ENCODE measurements around the gene GTF2F2.
A peak's percentile ranks its signal among the peaks of the same experiment; 100 is the strongest.

The GTF2F2 gene

DNA sequence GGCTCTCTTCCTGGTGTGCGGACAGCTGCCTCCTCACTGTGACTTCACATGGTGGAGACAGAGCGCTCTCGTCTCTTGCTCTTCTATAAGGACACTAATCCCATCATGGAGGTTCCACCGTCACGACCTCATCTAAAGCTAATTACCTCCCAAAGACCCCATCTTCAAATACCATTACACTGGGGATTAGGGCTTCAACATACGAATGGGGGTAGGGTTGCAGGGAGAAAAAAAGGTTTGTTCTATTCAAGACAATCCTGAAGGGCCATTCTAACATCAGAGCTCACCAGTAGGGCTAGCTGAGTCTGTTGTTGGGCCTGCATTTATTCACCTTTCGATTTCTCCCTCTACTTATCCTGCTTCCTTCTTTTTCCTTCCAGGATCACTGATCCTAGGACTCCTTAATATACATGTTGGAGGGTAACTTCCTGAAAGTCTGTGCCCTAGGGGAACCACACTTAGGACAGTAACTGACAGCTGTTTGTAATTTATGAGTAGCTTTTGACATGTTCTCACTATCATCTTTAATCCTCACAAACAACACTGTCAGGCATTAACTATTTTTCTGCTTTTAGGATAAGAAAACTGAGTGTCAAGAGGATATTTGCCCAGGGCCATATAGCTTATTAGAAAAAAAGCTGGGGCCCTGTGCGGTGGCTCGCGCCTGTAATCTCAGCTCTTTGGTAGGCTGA, 18.8 kb upstream of the GTF2F2 start:
- no peak for FAIRE-seq
- no peak for TF ChIP-seq SPI1 (IDR thresholded peaks at IDR 0.05; ENCODE audit: low read depth, low read length)
- TF ChIP-seq PAX5 (IDR thresholded peaks at IDR 0.05; ENCODE audit: insufficient read depth, low read length, severe bottlenecking): no peak
- TF ChIP-seq POLR2AphosphoS5 (IDR thresholded peaks at IDR 0.05; ENCODE audit: low read depth, low read length): no peak
- TF ChIP-seq POLR2A (IDR thresholded peaks at IDR 0.05; ENCODE audit: low read depth, low read length): no peak
- no peak for TF ChIP-seq TAF1 (IDR thresholded peaks at IDR 0.05; ENCODE audit: low read depth, low read length)
- DNase-seq (ENCODE audit: insufficient read length, low spot score): no peak

DNA sequence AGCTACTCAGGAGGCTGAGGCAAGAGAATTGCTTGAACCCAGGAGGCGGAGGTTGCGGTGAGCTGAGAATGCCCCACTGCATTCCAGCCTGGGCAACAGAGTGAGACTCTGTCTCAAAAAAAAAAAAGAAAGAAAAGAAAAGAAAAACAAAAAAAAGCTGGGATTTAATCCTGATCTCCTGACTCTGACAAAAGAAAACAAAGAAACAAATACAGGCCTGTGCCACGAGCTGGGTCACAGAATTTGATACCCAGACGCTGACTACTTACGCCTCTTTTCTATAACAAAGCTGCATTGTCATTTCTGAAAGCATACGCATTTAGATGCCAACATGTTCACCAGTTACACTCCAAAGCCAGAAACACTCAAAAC, 18.2 kb upstream of the GTF2F2 start:
- DNase-seq (ENCODE audit: insufficient read length, low spot score) (no peak), FAIRE-seq (no peak)
- TF ChIP-seq PAX5 (IDR thresholded peaks at IDR 0.05; ENCODE audit: insufficient read depth, low read length, severe bottlenecking): no peak
- TF ChIP-seq SPI1 (IDR thresholded peaks at IDR 0.05; ENCODE audit: low read depth, low read length): no peak
- no peak for TF ChIP-seq TAF1 (IDR thresholded peaks at IDR 0.05; ENCODE audit: low read depth, low read length)
- no peak for TF ChIP-seq POLR2A (IDR thresholded peaks at IDR 0.05; ENCODE audit: low read depth, low read length)
- no peak for TF ChIP-seq POLR2AphosphoS5 (IDR thresholded peaks at IDR 0.05; ENCODE audit: low read depth, low read length)
- TF ChIP-seq POU2F2 (IDR thresholded peaks at IDR 0.05; ENCODE audit: low read depth, low read length): no peak

DNA sequence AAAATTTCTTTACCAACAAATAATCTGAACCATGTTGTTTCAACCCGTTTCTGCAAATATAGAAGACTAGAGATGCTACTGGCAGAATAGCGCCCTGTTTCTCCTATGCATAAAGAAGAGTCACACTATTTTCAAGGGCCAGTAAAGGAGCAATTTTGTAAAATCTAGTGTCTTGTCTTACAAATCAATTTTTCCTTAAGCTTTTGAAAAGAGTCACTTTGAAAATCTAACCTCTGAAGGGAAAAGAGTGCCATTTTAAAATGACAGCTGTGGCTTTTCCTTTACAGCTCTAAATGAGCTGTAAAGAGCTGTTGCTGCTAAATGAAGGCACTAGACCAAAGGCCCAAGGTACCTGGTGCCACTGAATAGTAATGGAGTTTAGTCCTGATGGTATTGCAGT, 16.9 kb upstream of the GTF2F2 start:
- DNase-seq (ENCODE audit: insufficient read length, low spot score) (no peak), FAIRE-seq (no peak)
- TF ChIP-seq POLR2AphosphoS5 (IDR thresholded peaks at IDR 0.05; ENCODE audit: low read depth, low read length) (no peak), POU2F2 (IDR thresholded peaks at IDR 0.05; ENCODE audit: low read depth, low read length) (no peak), TAF1 (IDR thresholded peaks at IDR 0.05; ENCODE audit: low read depth, low read length) (no peak), SPI1 (IDR thresholded peaks at IDR 0.05; ENCODE audit: low read depth, low read length) (no peak), PAX5 (IDR thresholded peaks at IDR 0.05; ENCODE audit: insufficient read depth, low read length, severe bottlenecking) (no peak), POLR2A (IDR thresholded peaks at IDR 0.05; ENCODE audit: low read depth, low read length) (no peak)

DNA sequence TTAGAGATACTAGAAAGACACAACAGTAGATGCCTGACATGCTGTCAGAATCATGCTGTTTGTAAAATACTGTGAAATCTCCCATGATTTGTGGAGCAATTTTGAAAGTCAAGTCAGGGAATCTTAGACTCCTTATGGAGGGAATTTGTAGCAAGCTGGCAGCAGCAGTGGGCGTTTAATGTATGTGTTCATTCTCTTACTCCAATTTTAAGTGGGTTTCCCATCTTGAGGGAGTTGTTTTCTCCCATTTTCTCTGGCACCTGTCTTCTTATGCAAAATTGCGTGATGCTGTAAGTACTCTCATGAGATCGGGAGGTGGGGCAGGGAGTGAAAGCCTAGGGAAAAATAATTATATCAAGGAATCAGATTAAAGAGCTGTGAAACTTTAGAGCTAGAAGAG, 16.0 kb upstream of the GTF2F2 start:
- TF ChIP-seq PAX5 (IDR thresholded peaks at IDR 0.05; ENCODE audit: insufficient read depth, low read length, severe bottlenecking) (no peak), TAF1 (IDR thresholded peaks at IDR 0.05; ENCODE audit: low read depth, low read length) (no peak), SPI1 (IDR thresholded peaks at IDR 0.05; ENCODE audit: low read depth, low read length) (no peak), POLR2AphosphoS5 (IDR thresholded peaks at IDR 0.05; ENCODE audit: low read depth, low read length) (no peak), POLR2A (IDR thresholded peaks at IDR 0.05; ENCODE audit: low read depth, low read length) (no peak)
- no peak for DNase-seq (ENCODE audit: insufficient read length, low spot score)
- FAIRE-seq: no peak

DNA sequence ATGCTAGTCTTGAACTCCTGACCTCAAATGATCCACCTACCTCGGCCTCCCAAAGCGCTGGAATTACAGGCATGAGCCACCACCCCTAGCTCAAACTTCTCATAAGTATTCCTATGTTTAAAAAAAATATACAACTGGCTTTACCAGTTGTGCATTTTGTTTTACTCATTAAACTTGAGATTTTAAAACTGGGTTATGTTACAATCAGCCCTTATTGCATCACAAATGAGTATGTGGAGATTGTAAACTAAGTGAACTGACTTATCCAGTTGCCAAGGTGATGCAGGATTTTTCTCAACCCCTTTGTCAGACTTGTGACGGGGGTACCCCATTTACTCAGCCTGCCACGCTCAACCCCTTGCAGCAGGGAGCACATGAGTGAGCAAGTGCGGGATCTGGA, 14.4 kb upstream of the GTF2F2 start:
- TF ChIP-seq POU2F2 (IDR thresholded peaks at IDR 0.05; ENCODE audit: low read depth, low read length): no peak
- TF ChIP-seq TAF1 (IDR thresholded peaks at IDR 0.05; ENCODE audit: low read depth, low read length): no peak
- TF ChIP-seq PAX5 (IDR thresholded peaks at IDR 0.05; ENCODE audit: insufficient read depth, low read length, severe bottlenecking): no peak
- TF ChIP-seq SPI1 (IDR thresholded peaks at IDR 0.05; ENCODE audit: low read depth, low read length): no peak
- no peak for TF ChIP-seq POLR2A (IDR thresholded peaks at IDR 0.05; ENCODE audit: low read depth, low read length)
- no peak for TF ChIP-seq POLR2AphosphoS5 (IDR thresholded peaks at IDR 0.05; ENCODE audit: low read depth, low read length)
- DNase-seq (ENCODE audit: insufficient read length, low spot score) (no peak), FAIRE-seq (no peak)

DNA sequence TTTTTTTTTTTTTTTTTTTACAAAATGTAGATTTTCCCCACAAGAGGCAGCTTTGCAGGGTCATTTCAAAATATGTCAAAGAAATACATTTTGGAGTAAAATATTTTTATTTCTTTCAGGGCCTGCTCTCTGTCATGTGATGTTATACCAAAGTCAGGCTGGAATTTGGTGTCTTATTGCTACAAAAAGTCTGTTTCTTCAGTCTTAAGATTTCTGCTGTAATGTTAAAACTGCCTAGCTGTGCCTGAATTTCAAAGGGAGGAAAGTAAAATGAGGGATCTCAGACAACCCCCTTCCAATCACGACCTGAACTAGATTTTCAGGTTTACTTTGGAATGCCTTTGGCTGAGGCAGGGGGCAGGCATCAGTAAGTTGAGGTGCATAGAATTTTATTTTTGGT, 12.8 kb upstream of the GTF2F2 start:
- FAIRE-seq (no peak), DNase-seq (ENCODE audit: insufficient read length, low spot score) (no peak)
- TF ChIP-seq PAX5 (IDR thresholded peaks at IDR 0.05; ENCODE audit: insufficient read depth, low read length, severe bottlenecking) (no peak), POU2F2 (IDR thresholded peaks at IDR 0.05; ENCODE audit: low read depth, low read length) (no peak), POLR2AphosphoS5 (IDR thresholded peaks at IDR 0.05; ENCODE audit: low read depth, low read length) (no peak), TAF1 (IDR thresholded peaks at IDR 0.05; ENCODE audit: low read depth, low read length) (no peak), POLR2A (IDR thresholded peaks at IDR 0.05; ENCODE audit: low read depth, low read length) (no peak), SPI1 (IDR thresholded peaks at IDR 0.05; ENCODE audit: low read depth, low read length) (no peak)

DNA sequence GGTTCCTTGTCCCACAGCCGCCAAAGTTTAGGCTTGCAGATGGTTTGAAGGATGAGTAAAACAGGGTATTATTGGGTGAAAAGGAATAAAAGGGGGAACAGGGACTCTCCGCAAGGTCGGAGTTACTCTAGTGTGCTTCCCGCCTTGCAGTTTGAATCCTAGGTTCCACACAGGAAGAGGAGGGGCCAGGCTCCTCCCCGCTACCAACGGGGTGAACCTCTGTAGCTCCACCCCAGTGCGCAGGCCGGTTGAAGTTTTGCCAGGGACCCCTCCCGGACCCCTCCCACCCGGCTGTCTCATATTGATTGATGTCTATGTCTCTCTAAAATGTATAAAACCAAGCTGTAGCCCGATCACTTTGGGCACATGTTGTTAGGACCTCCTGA, 11.6 kb upstream of the GTF2F2 start:
- no peak for DNase-seq (ENCODE audit: insufficient read length, low spot score)
- TF ChIP-seq SPI1 (IDR thresholded peaks at IDR 0.05; ENCODE audit: low read depth, low read length): no peak
- TF ChIP-seq TAF1 (IDR thresholded peaks at IDR 0.05; ENCODE audit: low read depth, low read length): no peak
- TF ChIP-seq POU2F2 (IDR thresholded peaks at IDR 0.05; ENCODE audit: low read depth, low read length): no peak
- TF ChIP-seq PAX5 (IDR thresholded peaks at IDR 0.05; ENCODE audit: insufficient read depth, low read length, severe bottlenecking): no peak
- TF ChIP-seq POLR2A (IDR thresholded peaks at IDR 0.05; ENCODE audit: low read depth, low read length): no peak
- no peak for TF ChIP-seq POLR2AphosphoS5 (IDR thresholded peaks at IDR 0.05; ENCODE audit: low read depth, low read length)
- FAIRE-seq: no peak

DNA sequence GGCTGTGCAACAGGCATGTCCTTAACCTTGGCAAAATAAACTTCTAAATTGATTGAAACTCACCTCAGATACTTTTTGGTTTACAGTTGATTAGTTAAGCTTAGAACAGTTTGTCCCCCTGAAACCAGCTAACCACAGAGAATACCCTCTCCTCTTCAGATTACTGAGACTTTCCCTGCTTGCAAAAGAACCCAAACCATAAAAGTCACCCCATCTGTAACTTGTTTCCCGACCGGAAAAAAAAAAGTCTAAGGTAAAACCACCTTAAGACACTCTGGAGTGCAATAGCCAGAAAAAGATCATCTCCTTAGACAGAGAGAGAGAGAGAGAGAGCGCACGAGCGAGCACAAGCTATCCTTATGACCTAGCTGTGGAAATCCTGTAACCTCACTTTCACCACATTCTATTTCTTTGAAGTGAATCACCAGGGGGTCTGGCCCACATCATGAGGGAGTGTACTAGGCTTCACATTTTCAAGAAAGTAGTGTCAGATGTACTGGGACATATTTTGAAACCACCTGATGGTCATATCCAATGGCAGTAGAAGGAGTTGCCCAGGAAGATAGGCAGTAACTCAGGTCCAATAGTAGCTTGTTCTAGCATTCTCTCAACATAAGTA, 11.1 kb upstream of the GTF2F2 start:
- FAIRE-seq (peak; percentile 55), DNase-seq (ENCODE audit: insufficient read length, low spot score) (no peak)
- TF ChIP-seq POLR2AphosphoS5 (IDR thresholded peaks at IDR 0.05; ENCODE audit: low read depth, low read length) (no peak), POLR2A (IDR thresholded peaks at IDR 0.05; ENCODE audit: low read depth, low read length) (no peak), SPI1 (IDR thresholded peaks at IDR 0.05; ENCODE audit: low read depth, low read length) (no peak), TAF1 (IDR thresholded peaks at IDR 0.05; ENCODE audit: low read depth, low read length) (no peak), POU2F2 (IDR thresholded peaks at IDR 0.05; ENCODE audit: low read depth, low read length) (no peak), PAX5 (IDR thresholded peaks at IDR 0.05; ENCODE audit: insufficient read depth, low read length, severe bottlenecking) (no peak)

DNA sequence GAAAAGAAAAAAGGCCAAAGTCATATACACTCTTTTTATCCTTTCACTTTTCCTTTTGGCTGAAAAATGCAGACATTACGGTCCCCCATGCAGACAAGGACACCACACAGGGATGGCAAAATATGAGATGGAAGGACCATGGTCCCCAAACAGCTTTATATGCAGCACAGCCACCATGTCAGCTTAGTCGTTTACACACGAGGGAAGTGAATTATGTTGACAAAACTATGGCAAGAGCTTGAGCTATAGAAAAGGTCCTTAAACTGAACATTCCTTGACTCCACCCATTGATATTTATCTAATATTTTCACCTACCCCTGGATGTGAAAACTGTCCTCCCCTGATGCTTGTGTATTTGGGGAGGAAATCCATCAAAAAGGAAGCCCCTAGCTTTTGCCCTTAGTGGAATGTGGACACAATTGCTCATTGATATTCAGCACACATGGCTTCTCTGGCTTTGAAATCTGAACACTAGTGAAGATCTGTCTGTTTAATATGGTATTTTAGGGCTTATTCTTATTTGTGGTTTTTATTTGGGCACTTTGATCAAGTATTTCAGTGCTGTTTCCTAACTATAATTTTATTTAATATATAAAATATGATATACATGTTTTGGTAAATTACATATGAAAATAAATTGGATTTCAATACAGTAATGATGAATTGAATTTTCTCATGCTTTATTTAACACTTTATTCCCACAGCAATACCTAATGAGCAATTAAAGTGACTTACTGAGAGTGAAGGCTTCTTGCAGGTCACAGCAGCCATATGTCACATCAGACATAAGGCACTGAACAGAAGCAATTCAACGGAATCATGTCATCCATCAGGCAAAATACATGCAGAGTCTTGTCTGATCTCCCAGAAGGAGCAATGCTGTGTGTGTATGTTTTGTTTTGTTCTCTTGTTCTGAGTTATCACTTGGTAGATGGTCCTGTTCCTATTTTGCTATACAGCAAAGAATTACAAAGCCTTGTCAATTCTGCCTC, 6.8 kb upstream of the GTF2F2 start:
- no peak for FAIRE-seq
- DNase-seq (ENCODE audit: insufficient read length, low spot score): no peak
- TF ChIP-seq SPI1 (IDR thresholded peaks at IDR 0.05; ENCODE audit: low read depth, low read length) (no peak), POLR2AphosphoS5 (IDR thresholded peaks at IDR 0.05; ENCODE audit: low read depth, low read length) (no peak), TAF1 (IDR thresholded peaks at IDR 0.05; ENCODE audit: low read depth, low read length) (no peak), POLR2A (IDR thresholded peaks at IDR 0.05; ENCODE audit: low read depth, low read length) (no peak), POU2F2 (IDR thresholded peaks at IDR 0.05; ENCODE audit: low read depth, low read length) (no peak), PAX5 (IDR thresholded peaks at IDR 0.05; ENCODE audit: insufficient read depth, low read length, severe bottlenecking) (no peak)
